Peyer's patch (tissue), 4 donors: ENCODE measurements around the gene SPRY4. TPM values are rescaled to one million over a fixed set of nuclear protein-coding genes. Genes with fewer than 3 reads are reported as not detected.
A peak's percentile ranks its signal among the peaks of the same experiment; 100 is the strongest.

ENCODE experiments used
- DNase-seq, 3 donors: peaks; one replicate each; pipeline ENCODE4 v3.0.0-alpha.2; 2017 to 2019
- H3K27ac ChIP-seq, 4 donors: fragments of 200-600 bp; sonication (generic); one replicate each; pipeline ENCODE4 v1.5.1; 2016 to 2019
- H3K27me3 ChIP-seq, 2 donors: fragments of 200-600 bp; sonication (generic); one replicate each; pipeline ENCODE4 v1.5.1; 2019
- H3K36me3 ChIP-seq, 3 donors: fragments of 200-600 bp; sonication (generic); one replicate each; pipeline ENCODE4 v1.5.1; 2016 to 2019
- H3K4me1 ChIP-seq, 4 donors: fragments of 200-600 bp; sonication (generic); one replicate each; pipeline ENCODE4 v1.5.1; 2016 to 2019
- H3K4me3 ChIP-seq, 4 donors: fragments of 200-600 bp; sonication (generic); 1 replicate in 3 of 4; 2 replicates in 1 of 4; pipeline ENCODE4 v1.5.1; 2016 to 2019; ENCODE audit warnings: mild to moderate bottlenecking in 1 of 4
- H3K9me3 ChIP-seq, 4 donors: fragments of 200-600 bp; sonication (generic); one replicate each; pipeline ENCODE4 v1.5.1; 2016 to 2019; ENCODE audit warnings: mild to moderate bottlenecking in 1 of 4
- CTCF ChIP-seq, 6 experiments: fragments of 450-650 bp in 4 of 6; fragments of 200-600 bp in 2 of 6; sonication (generic) in 1 of 6; IDR thresholded peaks; one replicate each; pipeline ENCODE4 v1.5.1; 2017 to 2019; ENCODE audit warnings: antibody characterized with exemption in 6 of 6, mild to moderate bottlenecking in 3 of 6, moderate library complexity in 1 of 6
- POLR2A ChIP-seq, 2 donors: fragments of 450-650 bp; IDR thresholded peaks; one replicate each; pipeline ENCODE4 v1.5.1; 2017; ENCODE audit warnings: antibody characterized with exemption in 2 of 2, mild to moderate bottlenecking in 2 of 2, moderate library complexity in 2 of 2
- total RNA-seq, 4 donors: library from RNA; depleted of rRNA; stranded (reverse); fragments of >200 nt; gene quantifications; one replicate each; pipeline ENCODE4 v1.1.0, GENCODE V29; 2016

Gene SPRY4
- total RNA-seq, 4 donors from 2014 or later, result 17.5 to 43.3 (median 31.5) TPM

GRCh38 chr5:142320430-142320738 lies 4.4 kb downstream of the SPRY4 start:
- Histone ChIP-seq H3K4me1 (peaks cover 0 to 62% (median 7%) of the 10 kb centered on the region in 4 donors), H3K36me3 (no peaks in the 10 kb centered on the region), H3K27me3 (no peaks in the 10 kb centered on the region), H3K27ac (peak overlapping the region in 3 of 4 donors; percentile 28 to 74 (median 67)), H3K9me3 (no peaks in the 10 kb centered on the region), H3K4me3 (peak overlapping the region in 2 of 4 donors; percentile 28 to 33)
- DNase-seq, result no peak
- peak in 1 of 2 donors; percentile 36 for TF ChIP-seq POLR2A (IDR thresholded peaks at IDR 0.05)
- TF ChIP-seq CTCF (IDR thresholded peaks at IDR 0.05), result no peak

- TF ChIP-seq CTCF (IDR thresholded peaks at IDR 0.05) (no peak), POLR2A (IDR thresholded peaks at IDR 0.05) (no peak)
- H3K27me3 ChIP-seq, result no peaks in the 10 kb centered on the region
- H3K4me1 ChIP-seq, result peaks cover 0 to 58% (median 3%) of the 10 kb centered on the region in 4 donors
- no peaks in the 10 kb centered on the region for H3K9me3 ChIP-seq
- H3K36me3 ChIP-seq, result no peaks in the 10 kb centered on the region
- H3K4me3 ChIP-seq, result peak overlapping the region in 2 of 4 donors; percentile 28 to 33
- DNase-seq, result no peak
- peak overlapping the region in 2 of 4 donors; percentile 67 to 74 for H3K27ac ChIP-seq
These were observed 5.0 kb downstream of the SPRY4 start for GRCh38 chr5:142319560-142320429.

- peaks cover 0 to 58% (median 0%) of the 10 kb centered on the region in 4 donors for H3K4me1 ChIP-seq
- DNase-seq, result no peak
- H3K27ac ChIP-seq, result peak overlapping the region in 2 of 4 donors; percentile 67 to 74
- H3K36me3 ChIP-seq, result peaks cover 0 to 6% (median 0%) of the 10 kb centered on the region in 3 donors
- no peaks in the 10 kb centered on the region for H3K27me3 ChIP-seq
- no peak overlapping the region for H3K4me3 ChIP-seq
- TF ChIP-seq CTCF (IDR thresholded peaks at IDR 0.05), result no peak
- TF ChIP-seq POLR2A (IDR thresholded peaks at IDR 0.05), result no peak
- H3K9me3 ChIP-seq, result no peaks in the 10 kb centered on the region
These were observed 5.7 kb downstream of the SPRY4 start for GRCh38 chr5:142319105-142319504.

GRCh38 chr5:142317753-142318152 lies 7.1 kb downstream of the SPRY4 start:
- H3K4me1 ChIP-seq, result peaks cover 0 to 52% (median 0%) of the 10 kb centered on the region in 4 donors
- H3K36me3 ChIP-seq, result peaks cover 0 to 16% (median 0%) of the 10 kb centered on the region in 3 donors
- no peak for DNase-seq
- no peaks in the 10 kb centered on the region for H3K27me3 ChIP-seq
- no peak overlapping the region for H3K4me3 ChIP-seq
- H3K27ac ChIP-seq, result no peak overlapping the region
- no peak for TF ChIP-seq POLR2A (IDR thresholded peaks at IDR 0.05)
- no peaks in the 10 kb centered on the region for H3K9me3 ChIP-seq

- Histone ChIP-seq H3K9me3 (no peaks in the 10 kb centered on the region), H3K27me3 (no peaks in the 10 kb centered on the region), H3K4me1 (peaks cover 0 to 52% (median 0%) of the 10 kb centered on the region in 4 donors), H3K27ac (no peak overlapping the region), H3K4me3 (no peak overlapping the region), H3K36me3 (peaks cover 0 to 16% (median 0%) of the 10 kb centered on the region in 3 donors)
- DNase-seq, result no peak
- no peak for TF ChIP-seq CTCF (IDR thresholded peaks at IDR 0.05)
- no peak for TF ChIP-seq POLR2A (IDR thresholded peaks at IDR 0.05)
These were observed 7.6 kb downstream of the SPRY4 start for GRCh38 chr5:142317173-142317572.

GRCh38 chr5:142316681-142317080 lies 8.1 kb downstream of the SPRY4 start:
- Histone ChIP-seq H3K4me1 (peaks cover 0 to 50% (median 0%) of the 10 kb centered on the region in 4 donors), H3K9me3 (no peaks in the 10 kb centered on the region), H3K27me3 (no peaks in the 10 kb centered on the region), H3K36me3 (peaks cover 0 to 16% (median 0%) of the 10 kb centered on the region in 3 donors), H3K27ac (no peak overlapping the region), H3K4me3 (no peak overlapping the region)
- TF ChIP-seq CTCF (IDR thresholded peaks at IDR 0.05) (no peak), POLR2A (IDR thresholded peaks at IDR 0.05) (no peak)
- DNase-seq, result no peak
